ENCODE measurements around the gene DSC2.
"Not testable (repeated sequence)": the region's sequence is repeated elsewhere in the genome, so short reads cannot be mapped to it uniquely, and the experiment has no call there.

Gene DSC2

DNA sequence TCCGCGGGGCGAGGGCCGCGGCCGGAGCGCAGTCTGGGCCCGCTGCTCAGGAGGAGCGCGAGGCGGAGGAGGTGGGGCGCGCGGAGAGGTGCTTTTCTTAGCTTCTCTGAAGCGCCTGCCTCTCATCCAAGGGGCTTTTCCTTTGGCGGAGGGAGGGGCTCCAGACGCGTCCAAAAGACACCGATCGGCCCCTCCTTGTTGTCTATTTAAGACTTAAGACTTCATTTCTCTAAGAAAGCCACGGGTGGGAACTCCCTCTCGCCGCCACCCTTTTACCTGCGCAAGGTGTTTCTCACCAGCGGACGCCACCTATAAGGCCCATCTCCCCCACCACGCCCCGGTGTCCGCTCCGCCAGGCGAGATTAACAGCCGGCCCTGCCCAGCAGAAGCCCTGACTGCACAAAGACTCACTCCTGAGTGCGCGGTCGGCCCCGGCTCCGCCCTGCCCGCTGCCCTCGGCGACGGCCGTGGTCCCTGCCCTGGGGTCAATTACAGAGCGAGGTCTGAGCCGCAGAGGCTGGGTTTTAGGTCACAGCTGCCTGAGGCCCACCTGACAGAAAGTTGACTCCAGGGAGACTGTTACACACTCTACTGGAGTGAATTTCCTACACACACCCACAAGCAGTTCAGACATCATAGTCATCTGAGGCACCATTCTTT is at the start of gene DSC2:
Gene DSC2 (minus strand): TSS at position 397 of the 660 bp plus-strand sequence. CDS start 450 bp downstream, outside the sequence.
- DNase-seq = no peak

DNA sequence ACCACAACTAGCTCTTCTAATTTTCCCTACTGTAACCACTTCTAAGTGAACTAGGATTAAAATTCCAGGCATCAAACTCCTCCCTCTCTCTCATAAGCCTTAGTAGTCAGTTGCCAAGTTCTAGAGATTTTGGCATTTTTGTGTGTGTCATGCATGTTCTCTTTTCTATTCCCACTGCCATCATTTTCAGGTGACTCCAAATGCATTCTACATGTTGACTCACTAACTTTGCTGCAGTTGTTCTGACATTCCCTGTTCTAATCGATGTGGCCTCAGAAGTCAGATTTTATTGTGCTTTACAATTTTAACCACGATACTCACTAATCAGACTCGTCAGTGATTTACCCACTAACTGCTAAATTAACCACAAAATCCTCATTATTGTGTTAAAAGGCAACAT is 47.1 kb upstream of the DSC2 start:
- no peak for DNase-seq

DNA sequence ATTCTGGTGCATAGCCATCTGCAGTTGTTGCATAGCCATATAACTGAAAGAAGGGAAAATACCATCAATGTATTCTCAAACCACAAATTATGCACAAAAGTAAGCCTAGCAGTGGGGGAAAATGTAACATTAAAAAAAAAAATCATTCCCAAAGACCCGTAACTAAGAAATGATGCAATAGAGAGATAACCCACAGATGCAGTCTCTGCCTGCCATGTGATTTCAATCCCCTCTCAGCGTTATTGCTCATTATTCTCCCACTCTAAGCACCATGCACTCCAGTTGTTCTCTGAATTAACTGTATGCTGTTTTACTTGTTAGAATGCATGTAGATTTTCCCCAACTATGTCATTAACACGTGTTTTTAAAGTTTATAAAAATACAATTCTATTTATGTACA is 46.4 kb upstream of the DSC2 start:
- no peak for DNase-seq

DNA sequence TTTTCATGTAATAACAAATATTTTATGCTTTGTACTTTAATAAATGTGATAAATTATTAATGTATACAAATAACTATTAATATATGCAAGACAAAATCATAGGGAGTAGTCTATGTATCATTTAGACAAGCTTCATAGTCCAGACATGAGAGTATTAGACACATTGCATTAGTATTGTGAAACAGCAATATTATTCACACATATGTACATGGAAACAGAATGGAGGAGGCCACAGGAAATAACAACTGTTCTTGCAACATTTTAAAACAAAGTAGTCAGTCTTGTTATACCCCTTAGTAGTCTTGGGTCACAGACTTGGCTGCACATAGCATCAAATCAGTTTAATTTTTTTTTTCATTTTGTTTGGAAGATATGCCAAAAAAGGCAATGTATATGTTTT is 44.6 kb upstream of the DSC2 start:
- no peak for DNase-seq

DNA sequence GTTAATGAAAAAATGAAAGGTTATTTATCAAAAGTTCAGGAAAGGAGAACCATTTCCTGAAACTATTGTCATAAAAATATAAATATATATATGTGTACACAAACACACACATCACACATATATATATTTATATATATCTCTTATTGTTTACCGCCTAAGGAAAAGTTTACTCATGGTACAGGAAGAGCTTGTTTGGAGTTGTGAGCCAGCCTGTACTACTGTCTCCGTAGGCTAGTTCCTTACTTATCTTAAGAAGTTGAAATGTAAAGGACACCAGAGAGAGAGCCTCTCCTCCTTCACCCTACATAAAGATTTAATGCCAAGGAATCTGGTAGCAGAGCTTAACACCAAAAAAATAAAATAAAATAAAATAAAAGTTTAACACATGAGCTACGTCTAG is 40.8 kb upstream of the DSC2 start:
- DNase-seq = no peak

DNA sequence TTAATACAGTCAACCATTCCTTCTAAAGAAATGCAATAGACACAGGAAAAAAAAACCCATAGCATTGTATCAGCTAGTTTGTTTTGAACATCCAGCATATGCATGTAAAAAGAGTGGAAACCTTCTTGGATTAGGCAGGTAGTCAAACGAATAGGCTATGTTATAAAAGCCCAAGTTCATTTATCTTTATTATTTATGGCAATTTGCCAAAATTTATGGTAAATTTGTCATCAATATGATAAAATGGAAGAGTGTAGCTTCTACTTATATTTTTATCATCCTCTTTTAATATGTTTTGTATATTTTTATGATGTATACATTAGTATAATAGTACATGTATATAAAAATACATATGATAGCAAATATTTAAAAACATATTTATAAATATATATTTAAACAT is 36.5 kb upstream of the DSC2 start:
- no peak for DNase-seq

DNA sequence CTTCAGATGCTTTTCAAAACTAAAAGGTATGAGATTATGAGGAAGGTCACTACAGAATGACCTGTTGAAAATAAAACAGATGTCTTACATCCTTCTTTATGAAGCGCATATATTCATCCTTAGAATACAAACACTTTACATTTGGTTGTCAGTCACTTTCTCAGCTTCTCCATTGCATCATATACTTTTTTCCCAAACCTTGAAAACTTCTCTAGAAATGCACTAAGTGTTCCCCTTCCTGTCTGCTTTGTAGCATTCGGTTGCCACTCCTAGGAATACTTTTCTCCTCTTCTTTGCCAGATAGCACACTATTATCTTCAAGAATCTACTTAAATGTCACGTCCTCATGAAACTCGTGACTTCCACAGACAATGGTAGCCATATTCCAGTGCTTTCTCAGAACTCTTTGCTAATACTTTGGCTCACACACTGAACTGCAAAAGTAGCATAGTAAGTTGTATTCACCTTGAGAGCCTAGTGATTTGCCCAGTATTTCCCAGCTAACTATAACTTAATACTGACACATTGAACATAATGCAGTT is 32.8 kb upstream of the DSC2 start:
- no peak for DNase-seq

DNA sequence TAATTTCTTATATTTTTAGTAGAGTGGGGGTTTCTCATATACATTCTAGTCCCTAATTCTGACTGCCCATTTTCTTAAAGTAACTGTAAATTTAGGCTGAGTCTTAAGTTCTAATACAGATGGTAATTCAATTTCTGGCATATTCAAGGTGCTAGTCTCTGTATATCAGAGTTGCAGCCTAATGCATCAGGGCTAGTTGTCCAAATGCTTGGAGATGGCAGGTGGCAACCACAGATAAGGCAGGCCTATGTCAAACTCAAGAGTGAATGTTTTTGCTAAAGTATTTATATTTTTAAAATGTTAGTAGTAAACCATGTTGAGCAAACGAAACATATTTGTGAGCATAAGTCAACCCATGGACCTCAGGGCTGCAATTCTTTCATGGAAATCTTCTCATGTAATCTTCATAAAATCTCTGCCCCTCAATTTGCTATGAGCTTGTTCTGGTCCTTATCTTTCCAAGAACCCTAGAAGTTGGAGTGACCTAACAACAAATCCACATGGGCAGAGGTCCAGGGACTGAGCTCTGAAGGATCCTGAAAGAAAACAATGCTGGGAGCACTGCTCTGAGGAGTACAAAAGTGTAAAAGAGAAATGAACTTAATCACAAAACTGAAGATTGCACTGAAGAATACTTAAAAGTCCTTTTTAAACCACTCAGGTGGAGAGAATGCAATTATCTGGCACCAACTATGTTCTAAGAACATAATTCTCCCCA is 27.3 kb upstream of the DSC2 start:
- no peak for DNase-seq

DNA sequence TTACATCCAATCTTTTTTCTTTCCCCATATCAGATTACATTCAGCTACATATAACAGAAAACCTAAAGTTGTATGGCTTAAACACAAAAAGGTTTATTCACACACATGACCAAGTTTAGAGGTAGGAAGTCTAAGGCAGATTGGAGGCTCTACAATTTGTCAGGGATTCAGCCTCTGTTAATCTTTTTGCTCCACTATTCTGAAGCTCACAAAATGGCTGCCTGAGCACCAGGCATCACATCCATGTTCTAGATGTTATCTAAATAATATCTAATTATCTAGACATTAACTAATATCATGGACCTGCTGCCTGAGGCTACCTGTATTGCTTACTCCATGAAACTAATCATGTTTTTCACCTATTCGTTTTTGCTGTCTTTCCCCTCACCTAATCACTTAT is 23.7 kb upstream of the DSC2 start:
- DNase-seq = no peak

DNA sequence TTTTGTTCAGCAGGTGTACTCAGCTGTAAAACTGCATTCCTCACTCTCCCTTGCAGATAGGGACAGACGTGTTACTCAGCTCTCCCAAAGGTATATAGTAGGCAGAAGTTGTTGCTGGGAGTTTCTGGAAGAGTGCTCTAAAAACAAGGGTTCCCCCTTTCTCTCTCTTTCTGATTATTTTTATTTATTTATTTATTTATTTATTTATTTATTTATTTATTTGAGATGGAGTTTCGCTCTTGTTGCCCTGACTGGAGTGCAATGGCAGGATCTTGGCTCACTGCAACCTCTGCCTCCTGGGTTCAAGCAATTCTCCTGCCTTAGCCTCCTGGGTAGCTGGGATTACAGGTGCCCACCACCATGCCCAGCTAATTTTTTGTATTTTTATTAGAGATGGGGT is 20.9 kb upstream of the DSC2 start:
- DNase-seq = not testable (repeated sequence)

DNA sequence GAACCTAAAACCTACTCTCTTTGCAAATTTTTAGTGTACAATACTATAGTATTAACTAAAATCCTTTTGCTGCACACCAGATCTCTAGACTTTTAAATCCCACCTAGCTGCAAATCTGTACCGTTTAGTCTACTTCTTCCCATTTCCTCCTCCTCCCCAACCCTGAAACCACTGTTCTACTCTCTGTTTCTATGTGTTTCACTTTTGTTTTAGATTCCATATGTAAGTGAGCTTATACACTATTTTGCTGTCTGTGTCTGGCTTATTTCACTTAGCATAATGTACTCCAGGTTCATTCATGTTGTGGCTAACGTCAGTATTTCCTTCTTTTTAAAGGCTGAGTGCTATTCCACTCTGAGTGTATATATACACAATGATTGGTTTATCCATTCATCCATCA is 18.4 kb upstream of the DSC2 start:
- DNase-seq = no peak

DNA sequence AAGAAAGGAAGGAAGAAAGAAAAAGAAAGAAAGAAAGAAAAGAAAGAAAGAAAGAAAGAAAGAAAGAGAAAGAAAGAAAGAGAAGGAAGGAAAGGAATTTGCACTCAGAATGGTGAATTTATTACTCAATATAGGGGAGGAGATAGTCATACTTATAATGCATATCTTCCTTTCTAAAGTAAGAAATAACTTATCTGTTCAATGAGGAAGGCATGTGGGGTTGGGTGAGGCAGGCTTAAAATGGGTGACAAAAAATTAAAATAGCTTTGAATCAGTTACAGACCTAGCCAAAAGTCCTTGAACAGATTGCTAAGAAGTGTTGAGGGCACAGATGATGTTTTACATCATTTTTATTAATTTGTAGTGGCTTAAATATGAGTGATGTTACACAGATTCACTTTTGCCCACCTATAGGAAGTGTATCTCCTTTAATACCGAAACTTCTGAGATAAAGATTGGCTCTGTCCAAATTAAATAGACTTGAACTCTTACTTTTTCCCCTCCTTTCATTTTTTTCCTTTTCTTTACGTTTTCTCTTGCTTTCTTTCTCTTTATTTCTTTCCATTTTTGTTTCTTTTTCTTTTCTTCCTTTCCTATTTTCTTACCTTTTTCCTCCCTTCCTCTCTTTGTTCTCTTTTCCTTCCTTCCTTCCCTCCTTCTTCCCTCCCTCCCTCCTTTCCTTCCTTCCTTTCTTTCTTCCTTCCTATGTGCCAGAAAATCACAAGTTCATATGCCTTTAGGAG is 14.8 kb upstream of the DSC2 start:
- no peak for DNase-seq

DNA sequence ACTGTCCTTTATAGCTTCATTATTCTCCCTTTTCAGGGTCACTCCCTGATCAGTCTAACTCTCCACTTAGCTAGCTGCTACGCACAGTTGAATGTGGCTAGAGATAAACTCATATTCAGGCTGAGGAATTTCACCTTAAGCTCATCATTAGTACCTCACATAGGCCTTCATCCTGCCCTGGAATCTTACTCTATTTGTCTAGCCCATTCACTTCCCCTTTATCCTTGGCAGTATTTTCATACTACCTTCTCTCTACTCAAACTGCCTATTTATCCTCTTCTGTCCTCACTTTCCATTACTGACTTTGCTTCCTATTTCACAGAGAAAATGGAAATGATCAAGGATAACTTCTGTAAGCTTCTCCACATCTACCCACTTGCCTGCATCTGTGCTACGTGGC is 10.6 kb upstream of the DSC2 start:
- no peak for DNase-seq

DNA sequence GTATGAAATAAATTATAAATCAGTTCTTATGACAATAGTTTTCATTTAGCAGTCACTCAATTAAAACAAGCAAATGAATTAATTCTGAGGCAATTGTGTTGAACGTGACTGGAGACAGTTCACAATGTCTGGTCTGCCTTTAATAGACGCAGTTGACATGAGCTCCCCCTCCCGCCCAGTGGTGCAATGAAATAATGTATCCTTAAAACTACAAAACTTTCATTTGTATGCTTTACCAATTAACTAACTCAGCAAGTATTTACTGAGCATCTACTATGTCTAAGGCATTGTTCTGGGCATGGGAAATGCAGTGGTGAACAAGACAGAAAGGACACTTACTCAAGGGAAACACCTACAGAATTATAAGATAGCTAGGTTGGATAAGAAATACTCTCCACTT is 3.5 kb upstream of the DSC2 start:
- no peak for DNase-seq

DNA sequence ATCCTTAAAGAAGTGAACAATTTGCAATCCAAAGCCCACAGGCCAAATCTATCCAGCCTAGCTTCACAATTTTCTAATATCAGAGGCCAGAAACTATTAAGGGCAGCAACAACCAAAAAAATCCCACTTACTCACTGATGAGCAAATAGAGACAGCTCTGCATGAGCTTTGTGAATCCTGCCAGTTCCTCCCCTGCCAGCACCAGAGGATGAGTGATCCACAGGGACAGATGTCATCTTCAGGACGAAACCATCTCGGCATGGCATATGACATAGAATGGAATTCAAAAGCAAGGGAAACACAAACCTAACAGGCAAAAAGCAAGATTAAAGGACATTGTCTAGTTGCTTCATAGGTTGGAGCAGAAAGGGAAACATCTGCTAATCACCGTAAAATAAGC is 2.2 kb upstream of the DSC2 start:
- DNase-seq = no peak

DNA sequence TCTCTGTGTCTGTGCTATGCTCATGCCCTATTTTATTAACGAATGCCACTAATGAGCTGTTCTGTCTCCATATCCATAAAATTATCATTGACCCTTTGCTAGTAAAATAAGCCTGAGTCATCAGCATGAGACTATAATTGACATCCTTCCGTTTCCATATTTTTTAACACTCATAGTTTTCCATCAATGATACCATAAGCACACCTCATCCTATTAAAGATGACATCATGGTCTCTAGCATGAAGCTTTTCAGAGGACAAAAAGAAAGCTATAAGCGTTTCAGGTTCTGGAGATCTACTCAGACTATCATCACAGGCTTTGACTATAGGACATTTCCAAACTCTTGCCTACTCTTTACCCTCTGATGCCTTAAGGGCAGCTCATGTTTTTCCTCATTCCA is 1.2 kb upstream of the DSC2 start:
- DNase-seq = no peak

DNA sequence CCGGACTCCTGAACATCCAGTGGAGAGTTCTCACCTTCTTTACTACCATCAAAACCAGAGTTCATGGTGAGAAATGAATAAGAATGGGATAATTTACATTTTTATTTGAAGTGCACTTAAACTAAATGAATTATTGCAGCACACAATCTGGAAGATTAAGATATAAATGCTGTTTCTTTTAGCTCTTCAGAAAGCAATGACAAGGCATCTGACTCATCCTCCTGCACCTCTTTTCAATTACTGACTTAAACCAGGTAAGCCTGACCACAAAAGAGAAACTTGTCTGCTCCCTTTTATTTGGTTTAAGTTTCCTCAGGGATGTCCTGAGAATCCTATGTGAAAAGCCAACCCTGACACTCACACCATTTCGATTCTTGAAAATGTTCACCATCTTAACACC is 720 bp upstream of the DSC2 start:
- no peak for DNase-seq

DNA sequence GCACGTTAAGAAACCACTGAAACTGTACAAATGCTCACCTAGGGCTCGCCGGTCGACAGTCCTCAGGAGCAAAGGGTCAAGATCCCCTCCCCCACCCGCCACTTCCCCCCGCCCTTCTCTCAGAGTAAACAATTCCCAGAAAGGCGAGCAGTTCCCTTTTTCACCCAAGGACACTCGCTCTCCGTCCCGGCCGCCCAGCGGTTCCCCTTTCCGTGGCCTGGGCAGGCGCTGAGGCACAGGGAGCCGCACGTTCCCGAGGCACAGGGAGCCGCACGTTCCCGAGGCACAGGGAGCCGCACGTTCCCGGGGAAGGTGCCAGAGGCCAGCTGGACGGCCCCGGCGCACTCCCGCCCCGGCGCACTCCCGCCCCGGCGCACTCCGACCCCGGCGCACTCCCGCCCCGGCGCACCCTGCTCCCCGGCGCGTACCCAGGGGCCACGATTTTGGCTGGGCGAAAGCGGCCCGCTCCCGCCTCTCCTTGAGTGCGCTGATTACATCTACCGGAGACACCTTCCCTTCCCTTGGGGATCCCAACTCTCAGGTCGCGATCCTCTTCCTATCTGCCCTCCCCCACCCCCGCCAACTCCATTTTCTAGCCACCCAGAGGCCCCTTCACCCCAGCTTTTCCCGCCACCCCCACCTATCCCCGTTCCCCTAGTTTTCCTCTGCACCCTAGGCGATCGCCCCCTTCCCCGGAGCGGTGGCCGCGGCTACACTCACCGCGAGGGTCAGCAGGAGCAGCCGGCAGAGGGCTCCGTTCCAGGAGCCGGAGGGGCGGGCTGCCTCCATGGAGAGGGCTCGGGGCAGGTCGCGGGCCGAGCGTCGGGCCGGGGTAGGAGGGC is 817 bp downstream of the DSC2 start:
- DNase-seq = no peak

DNA sequence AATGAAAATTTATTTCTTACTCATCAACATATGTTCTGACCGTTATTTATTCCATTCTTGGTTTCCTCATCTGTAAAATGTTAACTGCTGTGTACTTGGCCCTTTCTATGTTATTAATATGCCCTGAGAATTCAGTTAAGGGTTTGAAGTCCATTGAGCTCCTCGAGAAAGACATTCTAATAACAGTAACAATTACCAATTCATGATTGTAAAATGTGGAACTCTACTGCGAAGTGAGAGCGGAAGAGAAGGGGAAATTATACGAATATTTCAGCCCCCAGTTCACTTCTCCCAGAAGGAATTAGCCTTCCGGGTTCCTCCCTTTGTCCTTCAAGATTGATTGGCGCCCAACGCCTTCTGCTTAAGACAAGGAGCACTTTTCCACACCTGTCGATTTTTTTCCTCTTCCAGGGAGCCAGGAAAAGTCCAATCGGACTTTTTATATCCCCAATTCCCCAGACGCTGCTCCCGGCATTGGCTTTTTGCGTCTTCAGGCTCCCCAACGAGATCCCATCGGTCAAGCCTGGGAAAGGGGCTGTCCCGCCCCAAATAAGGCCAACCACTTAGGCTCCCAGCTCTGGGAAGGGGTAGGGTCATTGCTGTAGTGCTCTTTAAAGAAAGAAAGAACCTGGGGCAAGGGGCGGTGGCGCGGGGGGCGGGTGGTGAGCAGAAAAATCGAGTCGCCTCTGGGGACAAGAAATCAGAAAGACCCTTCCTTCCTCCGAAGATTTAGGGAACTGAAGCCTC is 1.6 kb downstream of the DSC2 start:
- DNase-seq = no peak

DNA sequence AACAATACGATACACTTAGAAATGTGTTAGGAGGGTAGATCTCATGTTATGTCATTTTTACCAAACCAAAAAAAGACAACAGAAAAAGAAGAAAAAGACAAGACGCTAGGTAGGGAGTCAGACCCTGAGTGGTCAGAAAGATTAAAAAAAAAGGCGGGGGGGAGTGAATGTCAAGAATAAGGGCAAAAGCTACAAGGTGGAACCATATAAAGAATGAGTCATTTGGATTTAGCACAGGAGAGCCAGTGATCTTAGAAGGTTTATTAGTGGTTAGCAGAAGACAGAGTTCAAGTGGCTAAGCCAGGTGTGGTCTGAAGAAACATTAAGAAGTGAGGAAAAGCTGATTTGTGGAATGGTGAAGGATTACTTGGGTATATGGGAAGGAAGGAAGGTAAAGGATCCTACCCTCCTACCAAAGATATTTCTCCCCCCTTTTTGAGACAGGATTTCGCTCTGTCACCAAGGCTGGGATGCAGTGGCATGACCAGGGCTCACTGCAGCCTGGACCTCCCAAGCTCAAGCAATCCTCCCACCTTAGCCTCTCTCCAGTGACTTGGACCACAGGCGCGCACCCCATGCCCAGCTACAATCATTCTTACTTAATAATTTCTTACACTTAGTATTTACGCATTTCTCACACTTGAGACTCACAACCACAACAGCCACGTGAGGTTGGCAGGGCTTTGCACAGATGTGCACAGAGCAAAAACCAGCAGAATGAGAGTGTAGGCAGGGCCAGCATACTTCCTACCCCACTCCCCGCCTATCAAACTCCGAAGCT is 2.6 kb downstream of the DSC2 start:
- DNase-seq = no peak

DNA sequence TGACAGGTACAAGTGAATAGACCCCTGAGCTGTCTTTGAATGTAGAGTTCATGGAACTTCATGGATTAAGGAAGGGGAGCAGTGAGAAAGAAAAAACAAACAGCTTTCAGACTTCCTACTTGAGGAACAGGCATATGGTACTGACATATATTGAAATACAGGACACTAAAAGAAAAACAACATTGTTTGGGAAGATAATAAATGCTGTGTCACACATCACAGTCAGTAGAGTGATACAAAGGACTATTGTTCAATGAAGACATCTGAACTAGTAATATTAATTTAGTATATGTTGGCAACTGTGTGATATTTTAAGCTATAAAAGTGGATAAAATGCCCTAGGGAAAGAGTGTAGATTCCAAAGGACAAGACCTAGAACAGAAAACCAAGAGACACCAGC is 3.3 kb downstream of the DSC2 start:
- DNase-seq = no peak

Data from activated T-cell treated with anti-CD3 and anti-CD28 coated beads, Interleukin-2, amount 50 U/mL, for 1 hour (primary cell).